ENCODE data around the gene ARSB.

Gene ARSB

DNA sequence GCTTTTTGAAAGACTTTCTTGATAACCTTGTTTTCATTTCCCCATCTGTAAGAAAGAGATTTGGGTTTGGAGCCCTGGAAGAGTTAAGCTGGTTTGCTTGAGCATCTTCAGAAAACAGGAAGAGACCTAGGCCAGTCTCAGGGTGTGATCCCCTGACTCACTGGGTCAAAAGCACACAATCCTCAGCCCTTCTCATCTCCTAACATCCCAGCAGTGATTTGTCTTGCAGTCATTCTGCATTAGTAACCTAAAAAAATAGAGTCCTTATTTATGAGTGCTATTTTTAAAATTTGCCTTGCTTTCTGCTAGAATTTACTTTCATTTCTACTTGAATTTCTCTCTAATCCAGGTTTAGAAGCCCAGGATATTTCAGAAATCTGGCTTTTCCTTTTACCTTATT lies 16.4 kb upstream of the ARSB start:
- Histone ChIP-seq H3K27ac (ENCODE audit: poor library complexity, severe bottlenecking) (no peak overlapping the region), H3K36me3 (ENCODE audit: low read depth) (no peaks in the 10 kb centered on the region), H3K27me3 (ENCODE audit: insufficient read depth, poor library complexity, severe bottlenecking) (no peaks in the 10 kb centered on the region), H3K4me3 (ENCODE audit: severe bottlenecking) (no peak overlapping the region), H3K4me1 (ENCODE audit: insufficient read depth, poor library complexity, severe bottlenecking) (no peaks in the 10 kb centered on the region), H3K9me3 (ENCODE audit: severe bottlenecking) (no peaks in the 10 kb centered on the region)
- TF ChIP-seq, protein P1, sequence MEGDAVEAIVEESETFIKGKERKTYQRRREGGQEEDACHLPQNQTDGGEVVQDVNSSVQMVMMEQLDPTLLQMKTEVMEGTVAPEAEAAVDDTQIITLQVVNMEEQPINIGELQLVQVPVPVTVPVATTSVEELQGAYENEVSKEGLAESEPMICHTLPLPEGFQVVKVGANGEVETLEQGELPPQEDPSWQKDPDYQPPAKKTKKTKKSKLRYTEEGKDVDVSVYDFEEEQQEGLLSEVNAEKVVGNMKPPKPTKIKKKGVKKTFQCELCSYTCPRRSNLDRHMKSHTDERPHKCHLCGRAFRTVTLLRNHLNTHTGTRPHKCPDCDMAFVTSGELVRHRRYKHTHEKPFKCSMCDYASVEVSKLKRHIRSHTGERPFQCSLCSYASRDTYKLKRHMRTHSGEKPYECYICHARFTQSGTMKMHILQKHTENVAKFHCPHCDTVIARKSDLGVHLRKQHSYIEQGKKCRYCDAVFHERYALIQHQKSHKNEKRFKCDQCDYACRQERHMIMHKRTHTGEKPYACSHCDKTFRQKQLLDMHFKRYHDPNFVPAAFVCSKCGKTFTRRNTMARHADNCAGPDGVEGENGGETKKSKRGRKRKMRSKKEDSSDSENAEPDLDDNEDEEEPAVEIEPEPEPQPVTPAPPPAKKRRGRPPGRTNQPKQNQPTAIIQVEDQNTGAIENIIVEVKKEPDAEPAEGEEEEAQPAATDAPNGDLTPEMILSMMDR (IDR thresholded peaks at IDR 0.05; ENCODE audit: poor library complexity, severe bottlenecking), result no peak
- DNase-seq (ENCODE audit: low spot score) (no peak), ATAC-seq (ENCODE audit: low read depth) (no peak)

DNA sequence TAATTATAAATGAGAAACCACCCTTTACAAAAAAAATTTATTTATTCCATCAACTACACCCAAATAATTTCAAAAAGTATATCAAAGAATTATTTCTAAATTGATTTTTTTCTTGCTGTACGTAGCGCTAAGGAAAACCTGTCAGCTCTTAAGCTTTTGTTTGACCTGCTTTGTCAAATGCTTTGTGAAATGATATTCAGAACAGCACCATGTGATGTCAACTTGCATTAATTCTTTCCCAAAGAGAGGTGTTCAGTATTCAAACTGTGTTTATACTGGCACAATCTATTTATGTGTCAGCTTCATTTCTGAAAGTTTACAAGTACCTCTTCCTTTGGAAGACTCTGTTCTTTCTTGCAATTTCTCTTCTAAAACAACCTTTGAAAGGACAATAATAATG lies 12.0 kb upstream of the ARSB start:
- H3K27me3 ChIP-seq (ENCODE audit: insufficient read depth, poor library complexity, severe bottlenecking), result no peaks in the 10 kb centered on the region
- H3K4me3 ChIP-seq (ENCODE audit: severe bottlenecking), result no peak overlapping the region
- DNase-seq (ENCODE audit: low spot score) (no peak), ATAC-seq (ENCODE audit: low read depth) (no peak)
- TF ChIP-seq, protein P1 (IDR thresholded peaks at IDR 0.05; ENCODE audit: poor library complexity, severe bottlenecking), result no peak
- H3K4me1 ChIP-seq (ENCODE audit: insufficient read depth, poor library complexity, severe bottlenecking), result no peaks in the 10 kb centered on the region
- no peaks in the 10 kb centered on the region for H3K36me3 ChIP-seq (ENCODE audit: low read depth)
- H3K9me3 ChIP-seq (ENCODE audit: severe bottlenecking), result no peaks in the 10 kb centered on the region
- H3K27ac ChIP-seq (ENCODE audit: poor library complexity, severe bottlenecking), result no peak overlapping the region

DNA sequence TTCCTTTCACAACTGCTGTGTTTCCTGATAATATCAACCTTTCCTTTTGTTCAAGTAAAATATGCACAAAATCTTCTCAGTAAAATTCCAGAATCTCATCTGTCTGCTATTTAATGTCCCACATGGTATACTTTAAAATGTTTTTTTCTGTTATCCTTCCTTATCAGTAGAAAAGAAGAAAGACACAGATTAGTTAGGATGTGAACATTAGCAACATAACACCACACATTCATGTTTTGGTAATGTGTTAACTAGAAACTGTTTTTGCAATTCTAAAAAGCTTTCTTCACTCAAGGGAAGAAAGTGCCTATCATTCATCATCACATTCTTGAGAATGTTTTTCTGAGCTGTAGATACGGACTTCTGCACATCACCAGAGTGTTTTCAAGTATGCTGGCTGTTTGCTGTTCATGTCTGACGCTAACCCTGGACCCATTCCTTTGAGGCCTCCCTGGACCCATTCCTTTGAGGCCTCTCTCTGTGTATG lies 10.5 kb upstream of the ARSB start:
- no peak overlapping the region for H3K4me3 ChIP-seq (ENCODE audit: severe bottlenecking)
- no peaks in the 10 kb centered on the region for H3K4me1 ChIP-seq (ENCODE audit: insufficient read depth, poor library complexity, severe bottlenecking)
- TF ChIP-seq, protein P1 (IDR thresholded peaks at IDR 0.05; ENCODE audit: poor library complexity, severe bottlenecking), result no peak
- ATAC-seq (ENCODE audit: low read depth), result no peak
- H3K36me3 ChIP-seq (ENCODE audit: low read depth), result no peaks in the 10 kb centered on the region
- H3K9me3 ChIP-seq (ENCODE audit: severe bottlenecking), result no peaks in the 10 kb centered on the region
- no peak for DNase-seq (ENCODE audit: low spot score)
- H3K27ac ChIP-seq (ENCODE audit: poor library complexity, severe bottlenecking), result no peak overlapping the region
- H3K27me3 ChIP-seq (ENCODE audit: insufficient read depth, poor library complexity, severe bottlenecking), result no peaks in the 10 kb centered on the region

DNA sequence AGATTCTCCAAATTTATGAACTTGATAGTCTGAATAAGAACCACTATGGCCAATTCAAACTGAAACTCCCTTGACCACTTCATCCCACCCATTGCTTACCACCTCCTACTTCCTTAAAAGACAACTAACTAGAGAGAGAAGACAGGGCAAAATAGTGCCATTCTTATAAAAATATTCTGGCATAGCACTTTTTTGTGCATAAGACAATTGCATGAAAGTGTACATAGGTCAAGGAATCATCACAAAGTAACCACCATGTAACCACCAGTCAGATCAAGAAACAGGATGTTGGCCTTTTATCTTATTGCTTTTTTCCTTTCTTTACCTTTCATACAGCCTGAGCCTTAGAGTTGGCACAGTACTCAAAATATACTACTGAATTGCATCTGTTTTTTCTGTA lies 8.1 kb upstream of the ARSB start:
- H3K27ac ChIP-seq (ENCODE audit: poor library complexity, severe bottlenecking), result no peak overlapping the region
- DNase-seq (ENCODE audit: low spot score) (no peak), ATAC-seq (ENCODE audit: low read depth) (no peak)
- no peaks in the 10 kb centered on the region for H3K9me3 ChIP-seq (ENCODE audit: severe bottlenecking)
- H3K36me3 ChIP-seq (ENCODE audit: low read depth), result no peaks in the 10 kb centered on the region
- TF ChIP-seq, protein P1 (IDR thresholded peaks at IDR 0.05; ENCODE audit: poor library complexity, severe bottlenecking), result no peak
- no peaks in the 10 kb centered on the region for H3K4me1 ChIP-seq (ENCODE audit: insufficient read depth, poor library complexity, severe bottlenecking)
- H3K27me3 ChIP-seq (ENCODE audit: insufficient read depth, poor library complexity, severe bottlenecking), result no peaks in the 10 kb centered on the region
- H3K4me3 ChIP-seq (ENCODE audit: severe bottlenecking), result no peak overlapping the region

DNA sequence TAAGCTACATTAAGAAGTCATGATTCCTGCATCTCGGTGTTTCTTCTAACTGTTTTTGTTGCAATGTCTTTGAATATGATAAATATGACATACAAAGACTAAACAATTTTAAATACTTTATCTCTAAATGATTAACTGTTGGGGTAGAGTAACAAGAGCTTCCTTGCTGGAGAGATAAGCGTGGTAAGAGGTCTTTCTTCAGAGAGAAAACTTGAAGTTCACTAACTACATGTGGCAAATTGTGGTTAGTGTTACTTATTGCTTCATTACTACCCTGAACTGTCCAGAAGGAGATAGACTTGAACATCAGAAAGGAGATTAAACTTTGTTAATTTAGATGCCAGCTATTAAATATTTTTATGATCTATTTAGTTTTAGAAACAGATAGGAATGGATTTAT lies 7.0 kb upstream of the ARSB start:
- H3K27ac ChIP-seq (ENCODE audit: poor library complexity, severe bottlenecking), result no peak overlapping the region
- no peaks in the 10 kb centered on the region for H3K4me1 ChIP-seq (ENCODE audit: insufficient read depth, poor library complexity, severe bottlenecking)
- no peaks in the 10 kb centered on the region for H3K9me3 ChIP-seq (ENCODE audit: severe bottlenecking)
- H3K27me3 ChIP-seq (ENCODE audit: insufficient read depth, poor library complexity, severe bottlenecking), result no peaks in the 10 kb centered on the region
- ATAC-seq (ENCODE audit: low read depth) (no peak), DNase-seq (ENCODE audit: low spot score) (no peak)
- TF ChIP-seq, protein P1 (IDR thresholded peaks at IDR 0.05; ENCODE audit: poor library complexity, severe bottlenecking), result no peak
- H3K4me3 ChIP-seq (ENCODE audit: severe bottlenecking), result no peak overlapping the region
- no peaks in the 10 kb centered on the region for H3K36me3 ChIP-seq (ENCODE audit: low read depth)

Data from RWPE2 (cell line).